Neuronal stem cell (in vitro differentiated cells): Measurements from ENCODE around the gene SLC25A41.

ENCODE experiments used
- DNase-seq: peaks from one replicate; pipeline ENCODE4 v3.0.0-alpha.2; 2013; ENCODE audit warnings: low spot score
- H2AFZ ChIP-seq: one replicate; pipeline ENCODE4 v1.6.1; 2013; ENCODE audit warnings: mild to moderate bottlenecking, low read length, inconsistent platforms
- H2AK5ac ChIP-seq: 2 replicates; pipeline ENCODE4 v1.6.1; 2013; ENCODE audit warnings: low read depth, mild to moderate bottlenecking, inconsistent platforms, low read length, moderate library complexity, mixed read lengths
- H2BK120ac ChIP-seq: 2 replicates; pipeline ENCODE4 v1.6.1; 2013; ENCODE audit warnings: low read depth, mild to moderate bottlenecking, inconsistent platforms, low read length, moderate library complexity, mixed read lengths
- H2BK12ac ChIP-seq: one replicate; pipeline ENCODE4 v1.6.1; 2013; ENCODE audit warnings: low read length, inconsistent platforms
- H2BK15ac ChIP-seq: 2 replicates; pipeline ENCODE4 v1.6.1; 2013; ENCODE audit warnings: mild to moderate bottlenecking, low read length, inconsistent platforms, mixed read lengths
- H2BK5ac ChIP-seq: one replicate; pipeline ENCODE4 v1.6.1; 2013; ENCODE audit warnings: inconsistent platforms, mild to moderate bottlenecking, low read length, moderate library complexity
- H3K14ac ChIP-seq: one replicate; pipeline ENCODE4 v1.6.1; 2013; ENCODE audit warnings: low read length, inconsistent platforms
- H3K18ac ChIP-seq: 2 replicates; pipeline ENCODE4 v1.6.1; 2013; ENCODE audit warnings: low read length, inconsistent platforms
- H3K23ac ChIP-seq: 2 replicates; pipeline ENCODE4 v1.6.1; 2013; ENCODE audit warnings: low read depth, mild to moderate bottlenecking, mixed read lengths, low read length, inconsistent platforms; ENCODE audit not compliant: poor library complexity
- H3K27ac ChIP-seq: replicated peaks from 3 replicates; pipeline ENCODE4 v1.5.1; 2013; ENCODE audit warnings: low read length, inconsistent platforms
- H3K27me3 ChIP-seq, 3 experiments: 2 replicates each; pipeline ENCODE4 v1.6.1; 2013; ENCODE audit warnings: low read length in 3 of 3, mild to moderate bottlenecking in 2 of 3, inconsistent platforms in 1 of 3, low read depth in 1 of 3, mixed read lengths in 1 of 3, moderate library complexity in 1 of 3; ENCODE audit not compliant: control insufficient read depth in 3 of 3, insufficient read depth in 3 of 3
- H3K36me3 ChIP-seq, 2 donors: replicated peaks in 1 of 2; 2 replicates each; pipeline ENCODE4 v1.6.1; 2013; ENCODE audit warnings: low read length in 2 of 2; ENCODE audit not compliant: control insufficient read depth in 2 of 2, insufficient read depth in 2 of 2
- H3K4ac ChIP-seq: 2 replicates; pipeline ENCODE4 v1.6.1; 2013; ENCODE audit warnings: inconsistent platforms, mild to moderate bottlenecking, low read length, moderate library complexity
- H3K4me1 ChIP-seq, 2 donors: 1 replicate in 1 of 2; 2 replicates in 1 of 2; pipeline ENCODE4 v1.6.1; 2013; ENCODE audit warnings: low read length in 2 of 2, low read depth in 1 of 2; ENCODE audit not compliant: control insufficient read depth in 2 of 2, insufficient read depth in 1 of 2
- H3K4me2 ChIP-seq: one replicate; pipeline ENCODE4 v1.6.1; 2013; ENCODE audit warnings: mild to moderate bottlenecking, low read length, inconsistent platforms; ENCODE audit not compliant: insufficient read depth, poor library complexity, severe bottlenecking
- H3K4me3 ChIP-seq, 2 donors: 2 replicates each; pipeline ENCODE4 v1.5.1; 2013; ENCODE audit warnings: low read length in 2 of 2, mild to moderate bottlenecking in 2 of 2, inconsistent platforms in 1 of 2, moderate library complexity in 1 of 2
- H3K79me1 ChIP-seq: one replicate; pipeline ENCODE4 v1.6.1; 2013; ENCODE audit warnings: low read depth, mild to moderate bottlenecking, inconsistent platforms, low read length, moderate library complexity
- H3K9ac ChIP-seq: one replicate; pipeline ENCODE4 v1.6.1; 2013; ENCODE audit warnings: mild to moderate bottlenecking, low read depth, low read length, inconsistent platforms; ENCODE audit not compliant: poor library complexity
- H3K9me3 ChIP-seq, 2 donors: replicated peaks in 1 of 2; 2 replicates each; pipeline versions ENCODE3 to v1.6.1; 2013; ENCODE audit warnings: low read length in 2 of 2, mild to moderate bottlenecking in 2 of 2, inconsistent platforms in 1 of 2, low read depth in 1 of 2, mixed read lengths in 1 of 2, moderate library complexity in 1 of 2; ENCODE audit not compliant: control insufficient read depth in 2 of 2, insufficient read depth in 1 of 2
- H4K8ac ChIP-seq: one replicate; pipeline ENCODE4 v1.6.1; 2013; ENCODE audit warnings: low read depth, mild to moderate bottlenecking, inconsistent platforms, low read length, moderate library complexity
- H4K91ac ChIP-seq: one replicate; pipeline ENCODE4 v1.6.1; 2013; ENCODE audit warnings: low read length, low read depth, mild to moderate bottlenecking, inconsistent platforms; ENCODE audit not compliant: poor library complexity
- WGBS, 2 donors: extraction: QIAGEN DNeasy Blood & Tissue Kit; methylation state at CpG; one replicate each; pipeline ENCODE4 v1.1.7; 2013; ENCODE audit warnings: missing lambda C conversion rate in 2 of 2, mixed read lengths in 1 of 2; ENCODE audit not compliant: insufficient read length in 2 of 2, insufficient replicate concordance in 1 of 2; ENCODE audit errors: extremely low coverage in 2 of 2; 5-methylcytosine and 5-hydroxymethylcytosine counted together

The SLC25A41 gene

GRCh38 chr19:6393074-6393982 is 40.2 kb downstream of the SLC25A41 start, which contains the start of gene GTF2F1:
TSS of gene GTF2F1 (minus strand) at chr19:6393164. CDS start at chr19:6392995, 169 bp downstream.
- Histone ChIP-seq H3K4ac (no peak within 1 kb of the TSS), H3K4me2 (peak within 1 kb of the TSS; percentile 89), H3K9ac (peak within 1 kb of the TSS; percentile 91), H2AK5ac (peak within 1 kb of the TSS; percentile 78), H3K23ac (peak within 1 kb of the TSS; percentile 75), H3K36me3 (peaks cover 14 to 34% of the 10 kb centered on the region in 2 donors), H3K79me1 (peaks cover 4% of the 10 kb centered on the region), H3K14ac (no peak within 1 kb of the TSS), H3K18ac (peak within 1 kb of the TSS; percentile 99), H2BK15ac (peak within 1 kb of the TSS; percentile 98), H2AFZ (peak within 1 kb of the TSS; percentile 100), H4K8ac (peak within 1 kb of the TSS; percentile 17), H3K9me3 (no peaks in the 10 kb centered on the region), H2BK12ac (peak within 1 kb of the TSS; percentile 30), H3K27me3 (no peaks in the 10 kb centered on the region), H3K4me1 (peaks cover 12 to 13% of the 10 kb centered on the region in 2 donors), H3K27ac (peak within 1 kb of the TSS; percentile 92), H2BK5ac (peak within 1 kb of the TSS; percentile 94), H4K91ac (no peak within 1 kb of the TSS), H3K4me3 (peak within 1 kb of the TSS; percentile 90), H2BK120ac (peak within 1 kb of the TSS; percentile 81)
- peak; percentile 97 for DNase-seq
- no CpG with 5 or more reads among the region's 69 CpGs for WGBS, 2 donors

DNA sequence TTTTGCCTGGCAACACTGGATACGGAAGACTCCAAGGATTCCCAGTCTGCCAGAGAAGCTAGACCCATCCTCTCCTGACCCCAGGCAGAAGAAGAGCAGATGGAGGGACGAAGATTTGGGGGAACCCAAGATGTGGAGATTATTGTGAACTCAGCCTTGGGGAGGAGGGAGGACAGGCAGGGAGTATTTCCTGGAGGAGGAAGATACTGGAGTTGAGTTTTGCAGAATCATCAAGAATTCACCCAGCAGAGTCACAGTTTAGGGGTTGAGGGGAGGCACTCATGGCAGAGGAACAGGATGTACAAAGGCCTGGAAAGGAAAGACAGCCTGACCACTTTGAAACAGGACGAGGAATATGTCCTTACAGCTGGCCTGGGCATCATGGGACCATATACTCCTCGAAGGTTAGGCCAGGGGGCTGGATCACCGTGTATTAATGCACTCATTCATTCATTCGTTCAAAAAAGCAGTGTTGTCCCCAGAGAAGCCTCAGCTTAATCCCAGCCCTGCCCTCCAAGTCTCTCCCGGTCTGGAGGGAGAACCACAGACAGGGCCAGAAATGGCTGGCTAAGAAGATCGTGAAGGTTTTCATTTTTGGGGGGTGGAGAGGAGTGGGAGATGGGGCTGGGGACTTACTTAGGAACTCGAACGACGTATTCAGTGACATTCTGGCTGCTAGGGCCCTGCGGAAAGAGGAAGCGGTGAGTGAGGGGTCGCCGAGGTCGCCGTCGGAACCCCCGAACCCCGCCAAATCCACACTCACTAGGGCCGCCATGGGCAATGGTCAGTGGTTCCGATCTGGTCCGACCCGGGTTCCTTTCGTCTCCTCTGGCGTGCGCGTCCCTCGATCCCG is 41.1 kb downstream of the SLC25A41 start:
- Histone ChIP-seq H2BK120ac (peak overlapping the region; percentile 66), H3K9ac (peak overlapping the region; percentile 91), H3K4me1 (peaks cover 12 to 13% of the 10 kb centered on the region in 2 donors), H3K27me3 (no peaks in the 10 kb centered on the region), H3K4me2 (peak overlapping the region; percentile 89), H3K23ac (peak overlapping the region; percentile 75), H2AFZ (peak overlapping the region; percentile 100), H3K4me3 (peak overlapping the region; percentile 90), H3K9me3 (no peaks in the 10 kb centered on the region), H3K36me3 (peaks cover 20 to 42% of the 10 kb centered on the region in 2 donors), H4K91ac (no peak overlapping the region), H3K27ac (no peak overlapping the region), H3K18ac (peak overlapping the region; percentile 91), H3K14ac (no peak overlapping the region), H2BK5ac (peak overlapping the region; percentile 94), H3K4ac (no peak overlapping the region), H2BK15ac (peak overlapping the region; percentile 83), H4K8ac (no peak overlapping the region), H2AK5ac (no peak overlapping the region), H2BK12ac (no peak overlapping the region), H3K79me1 (peaks cover 8% of the 10 kb centered on the region)
- no peak for DNase-seq
- WGBS, 2 donors, result no CpG with 5 or more reads among the region's 30 CpGs

DNA sequence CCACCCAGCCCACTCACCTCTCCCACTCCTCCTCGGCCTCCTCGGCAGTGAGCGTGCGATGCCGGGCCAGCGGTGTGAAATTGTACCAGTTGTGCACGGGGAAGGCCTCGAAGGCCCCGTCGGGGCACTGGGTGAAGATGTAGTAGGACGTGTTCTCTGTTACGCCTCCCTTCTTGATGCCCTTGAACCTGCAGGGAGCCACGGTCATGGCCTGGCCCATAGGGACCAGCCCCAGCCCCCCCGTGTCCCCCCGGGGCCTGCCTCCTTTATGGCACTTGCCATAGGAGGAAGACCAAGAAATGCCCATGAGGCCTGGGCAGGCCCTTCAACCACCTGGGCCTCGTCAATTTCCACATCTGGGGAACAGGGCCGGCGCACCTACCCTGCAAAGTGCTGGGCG is 46.2 kb downstream of the SLC25A41 start:
- H3K36me3 ChIP-seq, result peaks cover 48 to 86% of the 10 kb centered on the region in 2 donors
- H3K9me3 ChIP-seq, result no peaks in the 10 kb centered on the region
- H2BK5ac ChIP-seq, result peak overlapping the region; percentile 66
- H3K4ac ChIP-seq, result no peak overlapping the region
- H3K27ac ChIP-seq, result no peak overlapping the region
- no peak overlapping the region for H3K4me2 ChIP-seq
- no peak overlapping the region for H4K91ac ChIP-seq
- no peaks in the 10 kb centered on the region for H3K27me3 ChIP-seq
- H3K9ac ChIP-seq, result no peak overlapping the region
- no peak overlapping the region for H2BK12ac ChIP-seq
- H2AK5ac ChIP-seq, result no peak overlapping the region
- H3K18ac ChIP-seq, result no peak overlapping the region
- H2BK15ac ChIP-seq, result no peak overlapping the region
- no peak overlapping the region for H3K4me3 ChIP-seq
- no peak overlapping the region for H2AFZ ChIP-seq
- H4K8ac ChIP-seq, result no peak overlapping the region
- no peak overlapping the region for H2BK120ac ChIP-seq
- H3K79me1 ChIP-seq, result peaks cover 12% of the 10 kb centered on the region
- WGBS, 2 donors, result no CpG with 5 or more reads among the region's 19 CpGs
- peaks cover 4 to 5% of the 10 kb centered on the region in 2 donors for H3K4me1 ChIP-seq
- H3K23ac ChIP-seq, result no peak overlapping the region
- DNase-seq, result no peak
- H3K14ac ChIP-seq, result no peak overlapping the region
